Prostate gland (tissue), 2 donors: Measurements from ENCODE around the gene NEDD4L. TPM values are rescaled to one million over a fixed set of nuclear protein-coding genes. Genes with fewer than 3 reads are reported as not detected.

Experiments used
- DNase-seq: peaks from one replicate; pipeline ENCODE4 v3.0.0-alpha.2; 2019; ENCODE audit warnings: low spot score
- H3K27ac ChIP-seq, 2 donors: fragments of 200-600 bp; sonication (generic); 2 replicates each; pipeline ENCODE4 v1.5.1; 2017 to 2019
- H3K27me3 ChIP-seq: fragments of 200-600 bp; sonication (generic); replicated peaks from 2 replicates; pipeline ENCODE4 v1.5.1; 2019; ENCODE audit not compliant: insufficient read depth
- H3K36me3 ChIP-seq, 2 donors: fragments of 200-600 bp; sonication (generic); 1 replicate in 1 of 2; 2 replicates in 1 of 2; pipeline versions ENCODE4 v1.5.1 to v1.8.1; 2017 to 2019
- H3K4me1 ChIP-seq: fragments of 200-600 bp; sonication (generic); replicated peaks from 2 replicates; pipeline ENCODE4 v1.5.1; 2019
- H3K4me3 ChIP-seq, 2 donors: fragments of 200-600 bp; sonication (generic); 2 replicates each; pipeline ENCODE4 v1.5.1; 2017 to 2019
- H3K9me3 ChIP-seq: fragments of 200-600 bp; sonication (generic); 2 replicates; pipeline ENCODE4 v1.5.1; 2017
- POLR2A ChIP-seq: fragments of 450-650 bp; IDR thresholded peaks from one replicate; pipeline ENCODE4 v1.6.1; 2016; ENCODE audit warnings: antibody characterized with exemption, mild to moderate bottlenecking
- POLR2AphosphoS5 ChIP-seq: sonication (generic); formaldehyde crosslinking; IDR thresholded peaks from one replicate; pipeline ENCODE4 v1.6.1; 2017; ENCODE audit warnings: antibody characterized with exemption
- WGBS: methylation state at CpG from one replicate; pipeline ENCODE4 v1.1.5; 2018; 5-methylcytosine and 5-hydroxymethylcytosine counted together
- intact Hi-C: fragments of 100-400 bp; cut with DNase I; formaldehyde crosslinking; loops from one replicate; pipeline ENCODE4 v1.14.2; 2022
- total RNA-seq, 2 donors: library from RNA; depleted of rRNA; stranded (reverse); fragments of >200 nt; gene quantifications; one replicate each; pipeline ENCODE4 v1.1.0, GENCODE V29; 2016
- TF ChIP-seq, protein P1 (sequence below), 4 experiments: fragments of 200-600 bp in 2 of 4; fragments of 450-650 bp in 2 of 4; sonication (generic) in 2 of 4; IDR thresholded peaks; 1 replicate in 3 of 4; 2 replicates in 1 of 4; pipeline ENCODE4 v1.5.1; 2016 to 2019; ENCODE audit warnings: antibody characterized with exemption in 4 of 4, mild to moderate bottlenecking in 2 of 4, moderate library complexity in 2 of 4

Gene NEDD4L
- total RNA-seq, 2 donors from 2014 or later = 280 to 420 TPM

GRCh38 chr18:58284699-58285448 lies 240.8 kb downstream of the NEDD4L start:
- Histone ChIP-seq H3K36me3 (no peaks in the 10 kb centered on the region), H3K4me1 (peaks cover 37% of the 10 kb centered on the region), H3K27ac (peak overlapping the region; percentile 84 to 89), H3K27me3 (no peaks in the 10 kb centered on the region), H3K9me3 (no peaks in the 10 kb centered on the region), H3K4me3 (no peak overlapping the region)
- no peak for TF ChIP-seq POLR2A
- intact Hi-C loops = no loop called here
- DNase-seq = no peak
- WGBS = 65% methylated on average over 6 of the region's 6 CpGs

- intact Hi-C loops = no loop called here
- DNase-seq = no peak
- H3K27ac ChIP-seq = peak overlapping the region; percentile 84 to 89
These were observed 241.6 kb downstream of the NEDD4L start for GRCh38 chr18:58285449-58286130.

DNA sequence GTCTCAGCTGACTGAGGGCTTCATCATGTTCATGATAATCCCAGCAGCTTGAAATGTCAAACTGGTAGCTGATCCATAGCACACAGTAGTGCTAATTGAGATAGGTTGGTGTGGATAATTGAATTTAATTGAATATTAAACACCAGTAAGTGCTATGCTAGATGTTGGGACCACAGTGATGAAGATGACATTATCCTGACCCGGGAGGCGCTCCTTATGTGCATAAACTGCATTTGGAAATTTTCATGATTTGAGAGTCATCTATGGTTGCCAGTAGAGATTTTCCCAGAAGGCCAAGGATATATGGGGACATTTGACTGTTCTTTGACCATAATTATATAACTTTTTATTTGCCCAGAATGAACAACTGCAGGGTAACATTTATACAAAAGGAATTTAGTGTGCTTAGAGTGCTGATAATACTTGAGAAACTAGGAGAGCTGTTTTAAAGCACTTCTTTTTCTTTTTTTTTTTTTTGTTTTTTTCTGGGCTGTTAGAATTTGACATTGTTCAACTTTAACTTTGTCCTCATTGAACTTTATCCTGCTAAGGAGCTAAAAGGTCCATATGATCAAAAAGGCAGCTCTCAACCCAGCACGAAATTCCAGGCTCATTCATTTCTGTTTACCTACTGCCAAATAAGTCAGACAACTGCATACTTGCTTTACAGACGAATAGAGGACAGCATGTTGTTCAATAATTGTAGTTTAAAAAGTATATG lies 242.8 kb downstream of the NEDD4L start:
- TF ChIP-seq, protein P1, sequence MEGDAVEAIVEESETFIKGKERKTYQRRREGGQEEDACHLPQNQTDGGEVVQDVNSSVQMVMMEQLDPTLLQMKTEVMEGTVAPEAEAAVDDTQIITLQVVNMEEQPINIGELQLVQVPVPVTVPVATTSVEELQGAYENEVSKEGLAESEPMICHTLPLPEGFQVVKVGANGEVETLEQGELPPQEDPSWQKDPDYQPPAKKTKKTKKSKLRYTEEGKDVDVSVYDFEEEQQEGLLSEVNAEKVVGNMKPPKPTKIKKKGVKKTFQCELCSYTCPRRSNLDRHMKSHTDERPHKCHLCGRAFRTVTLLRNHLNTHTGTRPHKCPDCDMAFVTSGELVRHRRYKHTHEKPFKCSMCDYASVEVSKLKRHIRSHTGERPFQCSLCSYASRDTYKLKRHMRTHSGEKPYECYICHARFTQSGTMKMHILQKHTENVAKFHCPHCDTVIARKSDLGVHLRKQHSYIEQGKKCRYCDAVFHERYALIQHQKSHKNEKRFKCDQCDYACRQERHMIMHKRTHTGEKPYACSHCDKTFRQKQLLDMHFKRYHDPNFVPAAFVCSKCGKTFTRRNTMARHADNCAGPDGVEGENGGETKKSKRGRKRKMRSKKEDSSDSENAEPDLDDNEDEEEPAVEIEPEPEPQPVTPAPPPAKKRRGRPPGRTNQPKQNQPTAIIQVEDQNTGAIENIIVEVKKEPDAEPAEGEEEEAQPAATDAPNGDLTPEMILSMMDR (IDR thresholded peaks at IDR 0.05) = no peak
- TF ChIP-seq POLR2AphosphoS5 = no peak
- TF ChIP-seq POLR2A = no peak
- no peak for DNase-seq
- H3K27me3 ChIP-seq = no peaks in the 10 kb centered on the region
- H3K4me3 ChIP-seq = no peak overlapping the region
- intact Hi-C loops = no loop called here
- H3K27ac ChIP-seq = peak overlapping the region; percentile 84 to 89
- H3K36me3 ChIP-seq = no peaks in the 10 kb centered on the region
- H3K9me3 ChIP-seq = no peaks in the 10 kb centered on the region
- peaks cover 37% of the 10 kb centered on the region for H3K4me1 ChIP-seq
- 58% methylated on average over 4 of the region's 4 CpGs for WGBS

More at GRCh38 chr18:58285449-58286130, 241.6 kb downstream of the NEDD4L start:
- WGBS = 49% methylated on average over 4 of the region's 4 CpGs
- Histone ChIP-seq H3K27me3 (no peaks in the 10 kb centered on the region), H3K9me3 (no peaks in the 10 kb centered on the region), H3K36me3 (no peaks in the 10 kb centered on the region), H3K4me1 (peaks cover 37% of the 10 kb centered on the region), H3K4me3 (no peak overlapping the region)
- peak; percentile 85 for TF ChIP-seq POLR2AphosphoS5
- TF ChIP-seq, protein P1 (IDR thresholded peaks at IDR 0.05) = no peak

DNA sequence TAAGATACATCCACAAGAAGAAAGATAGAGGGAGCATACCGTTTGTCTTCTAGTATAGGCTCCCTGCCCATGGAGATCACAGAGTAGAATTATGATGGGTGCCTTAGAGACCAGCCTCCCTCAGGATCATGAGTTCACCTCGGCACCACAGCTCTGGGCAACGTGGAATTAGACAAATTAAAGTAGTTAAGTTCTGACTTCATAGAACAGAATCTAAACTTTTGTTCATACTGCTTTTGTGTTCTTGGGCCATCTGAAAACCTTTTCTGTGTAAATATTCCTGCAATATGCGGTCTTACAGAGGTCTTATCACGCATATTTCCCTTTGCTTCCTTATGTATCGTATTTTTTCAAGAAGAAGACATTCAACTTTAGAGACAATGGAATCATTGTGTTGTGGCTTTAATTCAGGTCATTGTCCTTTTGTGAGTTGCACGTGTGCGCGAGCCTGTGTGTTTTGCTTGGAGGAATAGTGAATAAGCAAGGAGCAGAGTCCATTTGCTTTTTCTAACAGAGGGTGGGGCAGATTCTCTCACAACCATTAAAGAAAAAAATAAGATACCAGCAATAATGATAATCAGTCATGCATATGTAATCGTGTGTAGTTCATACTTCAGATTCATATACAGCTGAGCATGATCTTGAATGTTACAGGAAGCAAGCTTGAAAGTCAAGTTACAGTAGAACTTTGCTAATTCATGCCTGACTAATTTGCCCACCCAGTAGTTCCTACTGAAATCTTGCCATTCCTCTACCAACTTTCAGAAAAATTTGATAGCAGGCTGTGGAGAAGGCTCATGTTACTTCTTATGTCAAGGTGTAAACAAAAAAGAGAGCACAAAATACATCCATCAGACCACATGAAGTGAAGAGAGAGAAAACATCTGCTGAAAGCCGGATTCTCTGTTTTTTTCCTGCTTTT lies 243.6 kb downstream of the NEDD4L start:
- Histone ChIP-seq H3K4me1 (peaks cover 37% of the 10 kb centered on the region), H3K36me3 (no peaks in the 10 kb centered on the region), H3K27ac (peak overlapping the region; percentile 84 to 89), H3K4me3 (no peak overlapping the region), H3K9me3 (no peaks in the 10 kb centered on the region), H3K27me3 (no peaks in the 10 kb centered on the region)
- intact Hi-C loops = no loop called here
- no peak for DNase-seq
- TF ChIP-seq POLR2AphosphoS5 (peak; percentile 51), POLR2A (no peak)
- TF ChIP-seq, protein P1 (IDR thresholded peaks at IDR 0.05) = no peak
- 43% methylated on average over 11 of the region's 11 CpGs for WGBS
